Stimulated activated CD8-positive, alpha-beta memory T cell treated with anti-CD3 and anti-CD28 coated beads, Interleukin-12 subunit alpha, Interleukin-12 subunit beta, amount 100 ng/mL, for 24 hours (primary cell): ENCODE measurements around the gene CAVIN3.

Source experiments
- DNase-seq: peaks from one replicate; pipeline ENCODE4 v3.0.0-alpha.2; 2020; ENCODE audit errors: extremely low read depth

CAVIN3 gene

GRCh38 chr11:6320411-6321155 is at the start of gene CAVIN3:
Gene CAVIN3, minus strand, starts transcription at chr11:6320501. Its CDS starts 25 bp downstream, at chr11:6320476.
- peak; percentile 58 for DNase-seq

DNA sequence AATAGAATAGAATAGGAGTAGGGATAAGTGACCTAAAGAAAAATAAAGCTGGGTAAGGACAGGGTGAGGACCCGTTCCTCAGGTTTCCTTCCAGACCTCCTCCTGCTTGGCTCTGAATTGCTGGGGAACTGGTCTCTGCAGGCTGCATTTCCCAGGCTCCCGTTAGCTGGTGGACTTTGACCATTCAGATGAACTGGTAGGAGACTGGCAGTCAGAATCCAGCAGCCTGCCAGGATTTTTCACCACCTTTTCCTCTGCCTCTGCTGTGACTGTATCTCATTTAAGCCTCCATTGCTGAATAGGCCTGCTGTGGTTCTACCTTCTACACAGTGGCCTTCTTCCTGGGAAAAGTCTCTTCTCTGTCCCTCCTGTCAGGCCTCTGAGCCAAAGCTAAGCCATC is 45.4 kb upstream of the CAVIN3 start:
- DNase-seq, result no peak

GRCh38 chr11:6362873-6363678 is 42.8 kb upstream of the CAVIN3 start:
- peak; percentile 31 for DNase-seq

GRCh38 chr11:6362185-6362872 is 42.0 kb upstream of the CAVIN3 start:
- no peak for DNase-seq

GRCh38 chr11:6360183-6360582 is 39.9 kb upstream of the CAVIN3 start:
- DNase-seq, result no peak

DNA sequence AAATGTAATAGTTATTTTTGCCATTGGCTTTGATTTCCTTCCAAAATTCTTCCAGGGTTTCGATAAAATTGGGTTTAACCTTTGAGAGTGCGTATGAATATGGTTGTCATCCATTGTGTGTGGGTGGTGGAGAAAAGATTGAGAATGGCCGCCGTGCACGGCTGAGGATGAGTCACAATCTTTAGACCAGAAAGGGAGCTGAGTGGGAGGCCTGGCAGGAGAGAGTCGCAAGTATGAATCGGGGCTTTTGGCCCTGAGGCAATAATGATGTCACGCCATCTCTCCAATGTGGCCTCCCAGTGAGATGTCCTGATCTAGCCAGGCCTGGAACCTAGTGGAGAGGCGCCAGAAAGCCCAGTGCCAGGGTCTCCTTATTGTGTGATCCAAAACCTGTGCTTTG is 36.9 kb upstream of the CAVIN3 start:
- DNase-seq, result no peak

DNA sequence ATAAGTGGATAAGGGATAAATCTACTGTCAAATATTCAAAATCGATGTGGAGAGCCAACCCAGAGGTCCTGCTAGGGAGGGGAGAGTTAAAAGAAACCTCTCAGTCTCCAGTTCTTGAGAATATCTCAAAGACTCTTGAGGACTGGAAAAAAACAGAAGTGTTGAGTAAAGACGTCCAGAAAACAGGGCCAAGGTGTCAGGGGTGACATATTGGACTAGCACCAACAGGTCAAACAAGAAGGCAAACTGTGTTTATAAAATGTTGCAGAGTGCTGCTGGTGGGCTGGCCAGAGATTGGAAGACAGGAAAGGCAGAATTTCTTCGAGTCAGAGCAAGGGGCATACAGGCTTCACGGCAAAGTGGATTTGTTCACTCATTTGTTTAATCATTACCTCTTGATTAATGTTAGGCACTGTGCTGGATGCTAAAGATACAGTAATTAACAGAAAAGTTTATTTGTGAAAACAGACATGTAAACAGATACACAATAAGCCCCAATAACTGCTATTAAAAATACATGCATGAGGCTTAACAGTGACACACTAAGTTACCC is 36.3 kb upstream of the CAVIN3 start:
- DNase-seq, result no peak

GRCh38 chr11:6354651-6355485 is 34.6 kb upstream of the CAVIN3 start:
- no peak for DNase-seq

DNA sequence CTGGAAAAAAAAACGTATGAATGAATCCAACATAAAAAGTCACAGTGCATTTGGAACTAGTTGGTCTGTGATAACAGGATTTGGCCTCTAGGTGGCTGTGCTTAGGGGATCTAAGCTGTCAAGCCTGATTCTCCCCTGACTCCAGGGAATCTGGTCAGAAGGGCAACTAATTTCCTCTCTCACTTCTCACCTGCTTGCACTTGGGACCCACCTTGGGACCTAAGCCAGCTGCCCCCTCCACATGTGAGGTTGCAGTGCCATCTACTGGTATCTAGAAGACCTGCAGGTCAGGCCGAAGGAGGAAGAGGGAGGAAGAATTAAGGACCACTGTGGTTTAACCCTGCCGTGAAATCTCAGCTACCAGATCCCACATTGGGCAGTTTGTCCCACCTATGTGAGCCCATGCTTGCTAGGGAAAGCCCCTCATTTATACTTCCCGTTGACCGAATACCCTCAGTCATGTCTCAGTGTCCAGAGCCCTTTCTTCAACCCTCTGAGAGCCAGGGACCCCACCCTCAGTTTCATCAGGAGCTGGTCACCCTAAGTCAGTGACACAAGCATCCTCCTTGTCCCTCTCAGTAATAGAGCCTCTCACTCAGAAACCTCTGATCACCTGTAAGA is 33.2 kb upstream of the CAVIN3 start:
- DNase-seq, result peak; percentile 19

- no peak for DNase-seq
Observed at GRCh38 chr11:6351782-6352382, 31.6 kb upstream of the CAVIN3 start.

GRCh38 chr11:6350486-6350885 is 30.2 kb upstream of the CAVIN3 start:
- DNase-seq, result no peak

DNA sequence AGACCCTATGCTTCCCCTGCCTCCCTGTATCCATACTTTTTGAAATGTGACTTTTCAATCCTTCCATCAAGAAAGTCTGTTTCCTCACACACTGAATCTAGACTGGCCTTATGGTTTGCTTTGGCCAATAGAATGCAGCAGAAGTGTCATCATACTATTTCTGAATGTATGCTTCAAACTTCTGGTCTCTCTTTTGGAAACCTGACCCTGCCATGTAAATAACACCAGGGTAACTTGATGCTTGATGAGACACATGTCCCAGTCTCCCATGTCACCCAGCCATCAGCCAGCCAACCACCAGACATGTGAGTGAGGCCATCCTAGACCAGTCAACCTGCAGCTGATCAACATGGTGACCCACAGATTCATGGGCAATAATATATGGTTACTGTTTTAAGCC is 29.7 kb upstream of the CAVIN3 start:
- no peak for DNase-seq

- no peak for DNase-seq
Observed at GRCh38 chr11:6345366-6345765, 25.1 kb upstream of the CAVIN3 start.

- no peak for DNase-seq
Observed at GRCh38 chr11:6336293-6336692, 16.0 kb upstream of the CAVIN3 start.

- DNase-seq, result no peak
Observed at GRCh38 chr11:6334806-6335205, 14.5 kb upstream of the CAVIN3 start.

DNA sequence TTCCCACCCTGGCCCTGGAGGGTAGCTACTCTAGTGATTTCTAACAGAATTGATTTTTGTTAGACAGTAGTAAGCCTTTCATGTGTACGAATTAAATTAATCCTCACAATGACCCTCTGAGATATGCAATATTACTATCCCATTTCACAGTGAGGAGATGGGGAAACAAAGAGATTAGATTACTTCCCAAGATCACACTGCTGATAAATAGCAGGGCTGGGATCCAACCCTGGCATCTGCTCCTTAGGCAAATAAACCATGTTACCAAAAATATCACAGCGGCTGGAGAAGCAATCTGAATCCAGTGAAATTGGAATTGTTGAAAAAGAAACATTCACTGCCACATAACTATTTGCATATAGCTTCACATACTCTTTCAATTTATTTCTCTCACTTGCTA is 12.8 kb upstream of the CAVIN3 start:
- no peak for DNase-seq

DNA sequence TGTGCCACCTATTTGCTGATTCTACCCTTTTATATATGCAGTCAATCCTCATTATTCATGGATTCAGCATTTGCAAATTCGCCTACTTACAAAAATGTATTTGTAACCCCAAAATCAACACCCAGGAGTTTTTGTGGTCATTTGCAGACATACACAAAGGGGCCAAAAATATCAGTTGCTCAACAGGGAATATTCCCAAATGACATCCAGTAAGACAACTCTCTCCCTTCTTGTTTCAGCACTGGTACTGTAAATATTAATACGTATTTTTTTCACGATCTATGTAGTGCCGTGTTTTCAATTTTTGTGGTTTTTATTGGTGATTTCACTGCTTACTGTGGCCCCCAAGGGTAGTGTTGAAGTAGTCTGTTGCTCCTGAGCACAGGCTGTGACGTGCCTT is 11.8 kb upstream of the CAVIN3 start:
- DNase-seq, result no peak

DNA sequence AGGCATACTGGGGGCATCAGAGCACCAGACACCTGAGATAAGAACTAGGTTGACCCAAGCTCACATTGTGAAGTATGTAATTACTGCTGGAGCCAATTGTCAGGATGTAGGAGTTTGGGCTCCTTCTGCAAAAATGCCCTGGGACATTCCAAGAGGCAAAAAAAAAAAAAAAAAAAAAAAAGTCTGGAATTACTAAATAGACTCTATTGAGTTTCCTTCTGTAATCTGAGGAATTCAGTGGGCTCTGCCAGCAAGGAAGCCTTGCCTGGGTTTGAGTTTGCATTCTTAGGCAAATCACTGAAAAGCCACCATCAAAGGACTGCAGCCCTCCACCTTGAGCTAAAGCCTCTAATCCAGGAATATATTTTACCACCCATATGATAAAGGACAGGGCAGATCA is 8.0 kb upstream of the CAVIN3 start:
- no peak for DNase-seq

- DNase-seq, result no peak
Observed at GRCh38 chr11:6327806-6328205, 7.5 kb upstream of the CAVIN3 start.

DNA sequence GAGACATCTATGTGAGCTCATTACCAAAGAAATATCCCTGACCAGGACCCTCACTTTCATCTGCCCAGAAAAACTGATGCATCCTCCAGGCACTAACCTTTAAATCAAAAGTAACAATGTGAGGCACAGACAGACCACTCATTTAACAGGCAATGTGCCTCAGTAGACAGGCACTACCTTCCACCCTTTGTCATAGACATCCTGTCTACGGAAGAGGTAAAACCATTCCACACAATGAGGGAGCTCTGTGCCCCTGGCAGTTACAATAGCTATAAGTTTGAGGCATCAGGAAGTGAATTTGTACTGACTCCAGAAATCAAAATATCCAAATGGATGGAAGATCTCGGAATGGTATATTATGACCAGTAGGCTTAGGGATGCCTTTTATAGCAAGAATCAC is 6.7 kb upstream of the CAVIN3 start:
- no peak for DNase-seq

DNA sequence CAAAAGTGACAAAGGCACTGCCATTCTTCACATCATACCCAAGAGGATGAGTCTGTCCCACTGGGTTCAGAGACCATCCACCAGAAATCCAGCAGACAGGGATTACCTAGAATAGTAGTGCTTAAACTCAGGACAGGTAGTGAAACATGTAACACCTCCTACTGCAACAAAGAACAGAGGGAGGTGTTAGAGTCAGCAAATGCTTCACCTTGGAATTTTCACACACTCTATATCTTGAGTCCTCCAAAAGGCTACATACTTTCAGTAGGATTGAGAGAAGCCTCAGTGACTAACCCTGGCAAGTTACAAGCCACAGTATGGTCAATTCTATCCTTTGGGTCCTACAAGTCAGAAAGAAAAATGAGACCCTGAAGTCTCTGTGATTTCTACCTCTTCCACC is 6.0 kb upstream of the CAVIN3 start:
- DNase-seq, result no peak
